ENCODE data around the gene C1orf226.

- TF ChIP-seq, protein P1, sequence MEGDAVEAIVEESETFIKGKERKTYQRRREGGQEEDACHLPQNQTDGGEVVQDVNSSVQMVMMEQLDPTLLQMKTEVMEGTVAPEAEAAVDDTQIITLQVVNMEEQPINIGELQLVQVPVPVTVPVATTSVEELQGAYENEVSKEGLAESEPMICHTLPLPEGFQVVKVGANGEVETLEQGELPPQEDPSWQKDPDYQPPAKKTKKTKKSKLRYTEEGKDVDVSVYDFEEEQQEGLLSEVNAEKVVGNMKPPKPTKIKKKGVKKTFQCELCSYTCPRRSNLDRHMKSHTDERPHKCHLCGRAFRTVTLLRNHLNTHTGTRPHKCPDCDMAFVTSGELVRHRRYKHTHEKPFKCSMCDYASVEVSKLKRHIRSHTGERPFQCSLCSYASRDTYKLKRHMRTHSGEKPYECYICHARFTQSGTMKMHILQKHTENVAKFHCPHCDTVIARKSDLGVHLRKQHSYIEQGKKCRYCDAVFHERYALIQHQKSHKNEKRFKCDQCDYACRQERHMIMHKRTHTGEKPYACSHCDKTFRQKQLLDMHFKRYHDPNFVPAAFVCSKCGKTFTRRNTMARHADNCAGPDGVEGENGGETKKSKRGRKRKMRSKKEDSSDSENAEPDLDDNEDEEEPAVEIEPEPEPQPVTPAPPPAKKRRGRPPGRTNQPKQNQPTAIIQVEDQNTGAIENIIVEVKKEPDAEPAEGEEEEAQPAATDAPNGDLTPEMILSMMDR (IDR thresholded peaks at IDR 0.05; ENCODE audit: insufficient read depth, low read length, poor library complexity, severe bottlenecking) = no peak
- TF ChIP-seq EZH2phosphoT487 (conservative IDR thresholded peaks at IDR 0.05; ENCODE audit: low read length) = no peak
Measured at GRCh38 chr1:162389021-162389818, 7.7 kb downstream of the C1orf226 start.

Measured in SU-DHL-6 (cell line).